Ammon's horn (tissue), 1 donor: ENCODE data around the gene PDIA2.
"Not testable (repeated sequence)": the region's sequence is repeated elsewhere in the genome, so short reads cannot be mapped to it uniquely, and the experiment has no call there.

Source experiments
- DNase-seq: peaks from one replicate; pipeline ENCODE4 v3.0.0-alpha.2; 2016; ENCODE audit warnings: low spot score

PDIA2 gene

DNA sequence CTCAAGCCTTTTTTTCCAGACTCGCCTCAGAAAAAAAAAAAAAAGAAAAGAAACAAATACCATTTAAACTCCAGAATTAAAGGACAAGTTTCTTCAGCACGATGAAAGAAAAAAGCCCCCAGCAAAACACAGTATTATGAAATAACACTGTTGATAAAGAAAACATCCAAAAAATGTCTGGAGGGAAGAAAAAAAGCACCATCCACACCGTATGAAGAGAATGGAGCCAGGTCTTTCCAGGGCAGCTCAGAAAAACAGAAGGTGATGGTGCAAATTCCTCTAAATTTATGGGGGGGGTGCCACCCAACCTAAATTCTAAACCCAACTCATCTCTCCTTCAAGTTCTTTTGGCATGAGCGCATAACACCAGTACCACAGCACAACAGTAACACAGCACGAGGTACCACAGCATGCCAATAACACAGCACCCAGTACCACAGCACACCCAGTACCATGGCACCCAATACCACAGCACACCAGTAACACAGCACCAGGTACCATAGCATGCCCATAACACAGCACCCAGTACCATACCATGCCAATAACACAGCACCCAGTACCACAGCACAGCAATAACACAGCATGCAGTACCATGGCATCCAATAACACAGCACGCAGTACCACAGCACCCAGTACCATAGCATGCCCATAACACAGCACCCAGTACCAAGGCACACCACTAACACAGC is 50.6 kb downstream of the PDIA2 start:
- no peak for DNase-seq

DNA sequence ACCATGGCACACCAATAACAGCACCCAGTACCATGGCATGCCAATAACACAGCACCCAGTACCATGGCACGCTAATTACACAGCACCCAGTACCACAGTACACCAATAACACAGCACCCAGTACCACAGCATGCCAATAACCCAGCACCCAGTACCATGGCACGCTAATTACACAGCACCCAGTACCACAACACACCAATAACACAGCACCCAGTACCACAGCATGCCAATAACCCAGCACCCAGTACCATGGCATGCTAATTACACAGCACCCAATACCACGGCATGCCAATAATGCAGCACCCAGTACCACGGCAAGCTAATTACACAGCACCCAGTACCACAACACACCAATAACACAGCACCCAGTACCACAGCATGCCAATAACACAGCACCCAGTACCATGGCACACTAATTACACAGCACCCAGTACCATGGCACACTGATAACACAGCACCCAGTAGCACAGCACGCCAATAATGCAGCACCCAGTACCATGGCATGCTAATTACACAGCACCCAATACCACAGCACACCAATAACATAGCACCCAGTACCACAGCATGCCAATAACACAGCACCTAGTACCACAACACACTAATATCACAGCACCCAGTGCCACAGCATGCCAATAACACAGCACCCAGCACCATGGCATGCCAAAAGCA is 51.3 kb downstream of the PDIA2 start:
- not testable (repeated sequence) for DNase-seq

- DNase-seq: not testable (repeated sequence)
Measured at GRCh38 chr16:334861-335632, 52.1 kb downstream of the PDIA2 start.

DNA sequence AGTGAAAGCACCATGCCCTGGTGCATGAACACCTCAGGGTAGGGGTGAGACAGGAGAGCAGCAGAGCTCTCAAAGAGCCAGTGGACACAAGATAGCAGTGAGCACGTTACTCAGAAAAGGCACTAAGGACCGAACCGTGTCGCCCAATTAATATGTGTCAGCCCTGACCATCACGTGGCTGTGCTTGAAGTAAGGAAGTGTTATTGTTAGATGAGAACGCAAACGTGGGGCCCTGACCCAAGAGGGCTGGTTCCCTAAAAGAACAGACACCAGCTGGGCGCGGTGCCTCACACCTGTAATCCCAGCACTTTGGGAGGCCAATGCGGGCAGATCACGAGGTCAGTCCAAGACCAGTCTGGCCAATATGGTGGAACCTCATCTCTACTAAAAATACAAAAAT is 53.3 kb downstream of the PDIA2 start:
- no peak for DNase-seq
